Stimulated activated CD4-positive, alpha-beta T cell treated with anti-CD3 and anti-CD28 coated beads, Interleukin-15, amount 100 ng/mL, for 1 hour (primary cell): ENCODE measurements around the gene MAGEC1.
"Not testable (repeated sequence)": the region's sequence is repeated elsewhere in the genome, so short reads cannot be mapped to it uniquely, and the experiment has no call there.

Experiments used
- DNase-seq, 2 donors: peaks; one replicate each; pipeline ENCODE4 v3.0.0-alpha.2; 2020; ENCODE audit warnings: low read depth in 1 of 2, low spot score in 1 of 2

The MAGEC1 gene

GRCh38 chrX:141903400-141904155 is at the start of gene MAGEC1:
Gene MAGEC1, plus strand, starts transcription at chrX:141903894. Its CDS starts 1,179 bp downstream, at chrX:141905073.
- no peak for DNase-seq

GRCh38 chrX:141857479-141857878 is 46.2 kb upstream of the MAGEC1 start:
- no peak for DNase-seq

- DNase-seq: no peak
Measured at GRCh38 chrX:141879616-141880015, 24.1 kb upstream of the MAGEC1 start.

GRCh38 chrX:141888811-141889210 is 14.9 kb upstream of the MAGEC1 start:
- DNase-seq: not testable (repeated sequence)

GRCh38 chrX:141894733-141895132 is 9.0 kb upstream of the MAGEC1 start:
- no peak for DNase-seq

- DNase-seq: no peak
Measured at GRCh38 chrX:141897690-141898089, 6.0 kb upstream of the MAGEC1 start.

- no peak for DNase-seq
Measured at GRCh38 chrX:141902366-141902765, 1.3 kb upstream of the MAGEC1 start.

- no peak for DNase-seq
Measured at GRCh38 chrX:141904262-141904661, 568 bp downstream of the MAGEC1 start.

- no peak for DNase-seq
Measured at GRCh38 chrX:141917801-141918200, 14.1 kb downstream of the MAGEC1 start.

GRCh38 chrX:141924293-141924692 is 20.6 kb downstream of the MAGEC1 start:
- DNase-seq: no peak

- DNase-seq: no peak
Measured at GRCh38 chrX:141928432-141928831, 24.7 kb downstream of the MAGEC1 start.

GRCh38 chrX:141934059-141934641 is 30.5 kb downstream of the MAGEC1 start:
- DNase-seq: no peak

GRCh38 chrX:141935645-141936044 is 32.0 kb downstream of the MAGEC1 start:
- DNase-seq: no peak

GRCh38 chrX:141936080-141936479 is 32.4 kb downstream of the MAGEC1 start:
- DNase-seq: no peak

GRCh38 chrX:141941234-141941633 is 37.5 kb downstream of the MAGEC1 start:
- DNase-seq: no peak

- no peak for DNase-seq
Measured at GRCh38 chrX:141945426-141945825, 41.7 kb downstream of the MAGEC1 start.

GRCh38 chrX:141947350-141947749 is 43.7 kb downstream of the MAGEC1 start:
- DNase-seq: no peak

- no peak for DNase-seq
Measured at GRCh38 chrX:141952603-141953002, 48.9 kb downstream of the MAGEC1 start.

- no peak for DNase-seq
Measured at GRCh38 chrX:141958675-141959074, 55.0 kb downstream of the MAGEC1 start.
